Stimulated activated naive B cell treated with anti-CD40 and anti-IgM and Interleukin-4, amounts not matched to agents 10 μg/mL and 1 μg/mL and 100 μg/mL, for 72 hours (primary cell): Measurements from ENCODE around the gene PPP2R5C.

Experiments used
- ATAC-seq, 2 donors: fragments of 150-1000 bp; cut with Tn5 transposase; replicated peaks; 2 replicates each; pipeline ENCODE4 v1.10.0; 2021; ENCODE audit warnings: moderate library complexity in 1 of 2
- DNase-seq: peaks from one replicate; pipeline ENCODE4 v3.0.0; 2021
- H3K27ac Mint-ChIP-seq: one replicate; pipeline ENCODE4 v1.8.0; 2022; ENCODE audit warnings: mild to moderate bottlenecking, mixed read lengths
- H3K27me3 Mint-ChIP-seq, 2 donors: one replicate each; pipeline ENCODE4 v1.8.0; 2022; ENCODE audit warnings: mixed read lengths in 2 of 2
- H3K36me3 Mint-ChIP-seq, 2 donors: one replicate each; pipeline ENCODE4 v1.8.0; 2022; ENCODE audit warnings: mixed read lengths in 2 of 2, mild to moderate bottlenecking in 1 of 2
- H3K4me1 Mint-ChIP-seq, 2 donors: one replicate each; pipeline ENCODE4 v1.8.0; 2022; ENCODE audit warnings: mixed read lengths in 2 of 2, mild to moderate bottlenecking in 1 of 2
- H3K4me3 Mint-ChIP-seq, 2 donors: one replicate each; pipeline ENCODE4 v1.8.0; 2022; ENCODE audit warnings: mild to moderate bottlenecking in 2 of 2, mixed read lengths in 2 of 2, moderate library complexity in 1 of 2
- H3K9me3 Mint-ChIP-seq, 2 donors: one replicate each; pipeline ENCODE4 v1.8.0; 2022; ENCODE audit warnings: mixed read lengths in 2 of 2, mild to moderate bottlenecking in 1 of 2

Gene PPP2R5C

DNA sequence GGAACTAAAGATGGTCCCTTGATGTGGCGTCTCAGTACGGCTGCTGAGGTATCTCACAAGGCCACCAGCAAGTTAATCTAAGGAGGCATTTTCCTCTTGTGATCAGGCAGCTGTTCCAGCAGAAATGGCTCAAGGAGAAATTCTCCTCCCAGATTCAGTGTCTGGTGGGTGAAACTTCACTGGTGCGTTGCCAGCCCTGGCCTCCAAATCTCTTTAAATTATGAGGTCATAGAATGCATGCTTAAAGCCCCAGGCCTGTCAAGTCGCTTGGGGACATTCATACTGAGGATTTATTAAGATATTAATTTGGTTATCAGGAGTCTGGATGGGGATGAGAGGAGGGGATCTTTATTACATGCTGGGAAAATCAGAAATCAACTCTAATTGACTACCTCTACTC, 72.9 kb downstream of the PPP2R5C start:
- DNase-seq = no peak
- H3K4me3 Mint-ChIP-seq = no peak overlapping the region
- H3K4me1 Mint-ChIP-seq = peaks cover 44 to 70% of the 10 kb centered on the region in 2 donors
- peak overlapping the region; percentile 81 for H3K27ac Mint-ChIP-seq
- H3K36me3 Mint-ChIP-seq = peaks cover 18 to 43% of the 10 kb centered on the region in 2 donors
- ATAC-seq = no peak
- H3K9me3 Mint-ChIP-seq = no peaks in the 10 kb centered on the region
- H3K27me3 Mint-ChIP-seq = no peaks in the 10 kb centered on the region

DNA sequence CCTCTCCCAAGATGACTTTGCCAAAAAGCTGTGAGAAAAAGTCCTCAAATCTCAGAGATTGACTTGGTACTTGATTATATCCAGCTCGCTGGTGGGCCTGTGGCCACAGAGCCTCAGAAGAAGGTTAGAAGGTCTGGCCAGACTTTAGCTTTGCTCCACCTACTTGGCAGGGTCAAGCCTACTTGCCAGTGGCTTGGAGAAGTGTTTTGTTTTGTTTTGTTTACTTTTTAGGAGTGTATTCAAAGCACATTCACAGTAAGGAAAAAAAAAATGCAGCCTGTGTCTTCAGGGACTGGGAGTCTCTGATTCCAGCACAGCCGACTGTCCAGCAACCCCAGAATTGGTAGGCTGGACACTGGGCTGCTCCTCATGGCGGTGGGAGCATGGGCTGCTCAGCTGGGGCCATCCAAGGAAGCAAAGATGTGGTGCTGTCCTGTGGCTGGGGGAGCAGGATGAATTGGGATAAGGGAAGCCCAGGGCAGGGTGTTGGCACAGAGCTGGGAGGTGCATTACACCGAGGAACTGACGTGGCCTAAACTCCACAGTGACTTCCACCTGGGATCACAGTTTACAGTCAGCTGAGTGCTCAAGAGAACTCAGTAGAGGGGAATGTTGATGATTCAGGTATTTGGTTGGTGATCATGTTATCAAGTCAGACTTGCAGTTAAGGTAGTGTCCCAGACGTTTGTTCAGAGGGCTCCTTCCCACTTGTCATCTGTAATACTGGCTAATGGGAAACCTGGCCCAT, 73.5 kb downstream of the PPP2R5C start:
- no peak for DNase-seq
- Mint-ChIP-seq H3K27ac (peak overlapping the region; percentile 81), H3K36me3 (peaks cover 20 to 38% of the 10 kb centered on the region in 2 donors), H3K4me1 (peaks cover 44 to 71% of the 10 kb centered on the region in 2 donors), H3K9me3 (no peaks in the 10 kb centered on the region), H3K4me3 (no peak overlapping the region), H3K27me3 (no peaks in the 10 kb centered on the region)
- no peak for ATAC-seq

GRCh38 chr14:101835566-101835965, 74.1 kb downstream of the PPP2R5C start:
- DNase-seq (no peak), ATAC-seq (no peak)
- H3K27me3 Mint-ChIP-seq = no peaks in the 10 kb centered on the region
- peak overlapping the region in 1 of 2 donors; percentile 39 for H3K4me3 Mint-ChIP-seq
- H3K4me1 Mint-ChIP-seq = peaks cover 50 to 77% of the 10 kb centered on the region in 2 donors
- peaks cover 20 to 41% of the 10 kb centered on the region in 2 donors for H3K36me3 Mint-ChIP-seq
- peak overlapping the region; percentile 81 for H3K27ac Mint-ChIP-seq
- no peaks in the 10 kb centered on the region for H3K9me3 Mint-ChIP-seq

DNA sequence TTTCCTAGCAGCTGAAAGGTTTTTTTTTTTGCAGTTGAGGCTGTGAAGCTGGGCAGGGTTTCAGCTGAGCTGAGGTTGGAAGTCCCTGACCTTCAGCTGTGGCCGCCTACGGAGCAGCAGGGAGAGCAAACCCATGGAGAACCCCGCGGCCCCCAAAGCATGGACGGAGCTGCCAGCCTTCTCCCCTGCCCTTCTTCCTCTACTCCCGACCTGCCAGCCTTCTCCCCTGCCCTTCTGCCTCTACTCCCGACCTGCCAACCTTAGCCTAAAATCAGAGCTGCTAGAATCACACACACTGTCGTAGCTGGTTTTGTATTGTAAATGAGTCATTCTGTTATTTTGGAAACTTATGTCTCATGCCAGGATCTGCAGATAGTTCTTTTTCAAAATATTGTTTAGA, 74.6 kb downstream of the PPP2R5C start:
- Mint-ChIP-seq H3K27me3 (no peaks in the 10 kb centered on the region), H3K4me1 (peaks cover 54 to 82% of the 10 kb centered on the region in 2 donors)
- no peak for ATAC-seq

DNA sequence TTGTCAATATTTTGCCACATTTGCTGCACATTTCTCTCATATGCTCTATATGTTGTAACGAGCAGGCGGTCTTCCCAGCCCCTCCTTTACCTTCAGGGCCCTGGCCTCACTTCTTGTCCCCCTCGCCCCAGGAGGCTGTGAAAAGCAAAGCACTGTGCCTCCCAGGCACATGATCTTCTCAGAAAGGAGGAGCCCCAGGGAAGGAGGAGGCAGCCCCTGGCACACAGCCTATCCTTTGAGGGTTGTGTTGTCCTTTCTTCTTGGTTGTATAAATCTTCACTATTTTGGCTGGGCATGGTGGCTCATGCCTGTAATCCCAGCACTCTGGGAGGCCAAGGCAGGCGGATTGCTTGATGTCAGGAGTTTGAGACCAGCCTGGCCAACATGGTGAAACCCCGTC, 77.0 kb downstream of the PPP2R5C start:
- H3K9me3 Mint-ChIP-seq = no peaks in the 10 kb centered on the region
- peak overlapping the region in 1 of 2 donors; percentile 50 for H3K4me3 Mint-ChIP-seq
- H3K36me3 Mint-ChIP-seq = peaks cover 17 to 30% of the 10 kb centered on the region in 2 donors
- peaks cover 51 to 91% of the 10 kb centered on the region in 2 donors for H3K4me1 Mint-ChIP-seq
- no peaks in the 10 kb centered on the region for H3K27me3 Mint-ChIP-seq
- DNase-seq = no peak
- H3K27ac Mint-ChIP-seq = peak overlapping the region; percentile 95
- no peak for ATAC-seq

More for the DNA sequence above, 74.6 kb downstream of the PPP2R5C start:
- H3K27ac Mint-ChIP-seq = no peak overlapping the region
- peak overlapping the region in 1 of 2 donors; percentile 15 for H3K4me3 Mint-ChIP-seq
- DNase-seq = no peak
- H3K36me3 Mint-ChIP-seq = peaks cover 20 to 41% of the 10 kb centered on the region in 2 donors
- H3K9me3 Mint-ChIP-seq = no peaks in the 10 kb centered on the region

GRCh38 chr14:101839236-101839635, 77.7 kb downstream of the PPP2R5C start:
- H3K4me1 Mint-ChIP-seq = peaks cover 57 to 91% of the 10 kb centered on the region in 2 donors
- peaks cover 17 to 29% of the 10 kb centered on the region in 2 donors for H3K36me3 Mint-ChIP-seq
- H3K9me3 Mint-ChIP-seq = no peaks in the 10 kb centered on the region
- H3K27ac Mint-ChIP-seq = peak overlapping the region; percentile 95
- H3K27me3 Mint-ChIP-seq = no peaks in the 10 kb centered on the region
- ATAC-seq (peak; percentile 83 to 86), DNase-seq (peak; percentile 60)
- H3K4me3 Mint-ChIP-seq = peak overlapping the region; percentile 31 to 68

DNA sequence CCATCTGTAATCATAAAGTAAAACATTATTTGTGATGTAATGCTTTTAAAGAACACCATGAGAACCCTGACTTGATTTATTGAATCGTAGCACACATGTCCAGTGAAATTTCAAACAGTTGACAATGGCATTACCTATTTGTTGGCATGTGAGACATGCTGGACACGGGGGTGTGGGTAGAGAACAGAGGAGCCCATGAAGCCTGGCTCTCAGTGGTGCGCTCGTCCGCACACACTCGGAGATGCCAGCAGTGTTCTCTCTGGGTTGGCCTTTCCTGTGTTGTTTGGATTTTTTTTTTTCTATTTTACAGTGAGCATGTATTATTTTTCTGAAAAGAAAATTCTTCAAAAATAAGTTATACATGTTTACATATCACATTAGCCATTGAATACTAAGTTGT, 78.2 kb downstream of the PPP2R5C start:
- Mint-ChIP-seq H3K27ac (peak overlapping the region; percentile 95), H3K9me3 (no peaks in the 10 kb centered on the region), H3K4me1 (peaks cover 60 to 91% of the 10 kb centered on the region in 2 donors), H3K4me3 (peak overlapping the region; percentile 31 to 68), H3K27me3 (no peaks in the 10 kb centered on the region), H3K36me3 (peaks cover 18 to 32% of the 10 kb centered on the region in 2 donors)
- ATAC-seq (no peak), DNase-seq (no peak)

DNA sequence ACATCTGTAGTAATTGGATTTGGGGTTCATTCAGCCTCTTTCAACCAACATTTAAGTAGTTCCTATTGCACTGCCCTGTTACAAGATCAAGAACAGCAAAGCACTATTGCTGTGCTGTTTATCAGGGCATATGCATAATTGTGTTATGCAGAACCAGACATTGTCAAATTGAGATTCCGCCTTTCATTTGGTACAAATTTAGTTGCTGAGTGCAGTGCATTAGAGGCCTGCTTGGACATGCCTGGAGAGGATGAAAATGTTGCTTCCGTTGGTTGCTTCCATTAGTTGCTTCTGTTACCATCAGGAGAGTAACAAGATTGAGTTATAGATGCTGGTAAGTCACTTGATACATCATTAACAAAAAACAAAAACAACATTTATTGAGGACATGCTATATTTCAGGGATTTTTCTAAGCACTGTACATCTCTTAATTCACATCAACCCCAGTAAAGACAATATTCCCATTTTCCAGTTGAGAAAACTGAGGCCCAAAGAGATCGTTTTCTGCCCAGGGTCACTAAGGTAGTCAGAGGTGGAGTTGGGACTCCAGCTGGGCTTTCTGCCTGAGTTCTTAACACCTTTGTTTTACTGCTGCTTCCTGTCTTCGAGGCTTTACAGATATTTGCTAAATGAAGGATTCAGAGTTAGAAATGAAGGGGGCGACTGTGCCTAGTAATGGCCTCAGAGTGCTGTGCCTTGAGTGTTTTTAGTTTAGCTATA, 79.3 kb downstream of the PPP2R5C start:
- DNase-seq (no peak), ATAC-seq (no peak)
- Mint-ChIP-seq H3K27me3 (no peaks in the 10 kb centered on the region), H3K27ac (peak overlapping the region; percentile 92), H3K4me3 (peak overlapping the region in 1 of 2 donors; percentile 36), H3K9me3 (no peaks in the 10 kb centered on the region), H3K36me3 (peaks cover 18 to 32% of the 10 kb centered on the region in 2 donors), H3K4me1 (peaks cover 55 to 91% of the 10 kb centered on the region in 2 donors)

- Mint-ChIP-seq H3K4me1 (peaks cover 55 to 82% of the 10 kb centered on the region in 2 donors), H3K27me3 (no peaks in the 10 kb centered on the region), H3K9me3 (no peaks in the 10 kb centered on the region), H3K36me3 (peaks cover 16 to 26% of the 10 kb centered on the region in 2 donors), H3K4me3 (no peak overlapping the region), H3K27ac (no peak overlapping the region)
- no peak for DNase-seq
- no peak for ATAC-seq
These were observed 81.5 kb downstream of the PPP2R5C start for GRCh38 chr14:101843038-101843437.

- Mint-ChIP-seq H3K9me3 (no peaks in the 10 kb centered on the region), H3K27ac (peak overlapping the region; percentile 75), H3K27me3 (no peaks in the 10 kb centered on the region), H3K36me3 (peaks cover 14 to 25% of the 10 kb centered on the region in 2 donors), H3K4me3 (peak overlapping the region in 1 of 2 donors; percentile 7), H3K4me1 (peaks cover 53 to 82% of the 10 kb centered on the region in 2 donors)
- peak; percentile 70 for DNase-seq
- peak; percentile 87 to 93 for ATAC-seq
These were observed 82.2 kb downstream of the PPP2R5C start for GRCh38 chr14:101843665-101844064.

DNA sequence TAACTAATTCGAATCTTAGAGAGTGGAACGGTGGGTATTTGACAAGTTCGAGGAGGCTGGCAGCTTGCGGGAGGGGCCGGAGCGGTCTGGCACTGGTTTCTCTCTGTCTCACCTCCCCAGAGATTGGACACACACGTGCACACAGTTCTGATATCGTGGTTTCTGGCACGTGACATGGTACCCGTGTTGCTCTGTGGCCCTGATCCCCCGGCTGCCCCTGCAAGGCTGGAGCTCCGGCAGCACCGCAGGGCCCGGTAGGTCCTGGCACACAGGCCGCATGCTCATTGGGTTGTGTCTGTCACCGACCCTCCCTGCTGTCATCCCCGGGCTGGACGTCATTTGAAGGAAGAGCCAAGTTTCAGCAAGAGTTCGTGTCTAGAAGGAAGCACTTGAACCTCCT, 82.7 kb downstream of the PPP2R5C start:
- ATAC-seq = peak in 1 of 2 donors; percentile 17
- peak overlapping the region; percentile 18 to 26 for H3K4me3 Mint-ChIP-seq

DNA sequence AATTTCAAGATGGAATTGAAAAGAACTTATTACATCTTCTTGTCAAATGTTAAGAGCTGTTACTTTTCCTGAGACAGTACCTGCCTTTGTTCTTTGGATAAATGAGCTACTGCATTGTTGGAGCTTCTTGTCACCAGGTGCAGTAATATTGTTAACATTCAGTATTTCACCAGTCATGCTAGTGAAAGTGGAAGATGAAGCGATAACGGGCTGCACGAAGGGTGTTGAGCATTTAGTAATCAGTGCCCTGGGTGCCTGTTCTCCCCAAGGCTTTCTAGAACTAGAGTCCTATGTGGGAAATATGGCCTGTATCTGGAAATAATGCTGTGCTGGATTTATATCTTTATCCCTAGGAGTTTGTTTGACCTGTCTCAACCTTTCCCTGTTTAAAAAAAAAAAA, 83.2 kb downstream of the PPP2R5C start:
- Mint-ChIP-seq H3K4me3 (no peak overlapping the region), H3K9me3 (no peaks in the 10 kb centered on the region), H3K36me3 (peaks cover 11 to 24% of the 10 kb centered on the region in 2 donors), H3K27ac (no peak overlapping the region), H3K4me1 (peaks cover 52 to 82% of the 10 kb centered on the region in 2 donors), H3K27me3 (no peaks in the 10 kb centered on the region)
- DNase-seq (no peak), ATAC-seq (no peak)

More for the DNA sequence above, 82.7 kb downstream of the PPP2R5C start:
- DNase-seq = no peak
- Mint-ChIP-seq H3K27ac (peak overlapping the region; percentile 75), H3K27me3 (no peaks in the 10 kb centered on the region), H3K9me3 (no peaks in the 10 kb centered on the region), H3K4me1 (peaks cover 54 to 82% of the 10 kb centered on the region in 2 donors), H3K36me3 (peaks cover 15 to 27% of the 10 kb centered on the region in 2 donors)

- Mint-ChIP-seq H3K4me3 (no peak overlapping the region), H3K36me3 (peaks cover 11 to 19% of the 10 kb centered on the region in 2 donors), H3K27me3 (no peaks in the 10 kb centered on the region), H3K4me1 (peaks cover 52 to 82% of the 10 kb centered on the region in 2 donors), H3K27ac (peak overlapping the region; percentile 51), H3K9me3 (no peaks in the 10 kb centered on the region)
- DNase-seq (no peak), ATAC-seq (no peak)
These were observed 84.0 kb downstream of the PPP2R5C start for GRCh38 chr14:101845496-101845895.

DNA sequence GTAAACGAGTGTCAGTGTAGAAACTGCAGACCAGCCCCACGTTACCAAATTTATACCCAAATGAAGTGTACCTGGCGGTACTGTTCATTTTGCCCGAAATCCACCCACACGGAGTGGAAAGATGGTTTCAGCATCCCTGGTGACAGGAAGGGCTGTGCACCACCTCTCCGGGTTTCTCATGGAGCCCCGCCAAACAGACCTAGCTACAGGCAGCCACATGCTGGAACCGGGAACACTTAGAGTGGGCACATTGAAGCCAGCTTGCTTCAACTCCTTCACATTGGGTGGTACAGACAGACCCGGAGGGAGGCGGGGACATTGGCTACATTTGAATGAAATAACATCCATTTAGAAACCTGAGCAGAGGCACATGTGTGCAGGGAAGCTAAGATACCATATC, 84.4 kb downstream of the PPP2R5C start:
- no peak for ATAC-seq
- Mint-ChIP-seq H3K27me3 (no peaks in the 10 kb centered on the region), H3K4me1 (peaks cover 50 to 82% of the 10 kb centered on the region in 2 donors), H3K27ac (peak overlapping the region; percentile 47), H3K36me3 (peaks cover 11 to 18% of the 10 kb centered on the region in 2 donors), H3K9me3 (no peaks in the 10 kb centered on the region), H3K4me3 (no peak overlapping the region)
- DNase-seq = no peak
